Astrocyte of the cerebellum (primary cell): ENCODE results near the gene PTPN14.

Experiments
- DNase-seq: peaks from one replicate; pipeline ENCODE4 v3.0.0-alpha.2; 2011; ENCODE audit warnings: low read depth
- H3K4me3 ChIP-seq: 2 replicates; pipeline ENCODE4 v1.5.1; 2011; ENCODE audit warnings: mild to moderate bottlenecking, low read depth, low read length, moderate library complexity
- CTCF ChIP-seq: IDR thresholded peaks from 2 replicates; pipeline ENCODE4 v1.5.1; 2012; ENCODE audit warnings: low read length, low read depth, moderate library complexity, mild to moderate bottlenecking; ENCODE audit errors: missing control alignments
- in situ Hi-C: cut with HindIII; loops from 2 replicates; pipeline ENCODE4 v1.10.0; 2017; ENCODE audit warnings: low sequenced_read_pairs

PTPN14 gene

GRCh38 chr1:214335567-214335966 lies 215.8 kb downstream of the PTPN14 start:
- no peak for TF ChIP-seq CTCF
- in situ Hi-C loops, result loop anchor here (25.0 kb wide), 2 partner anchors 252 to 1248 kb away; no protein-coding TSS in a partner anchor
- no peak overlapping the region for H3K4me3 ChIP-seq
- DNase-seq, result no peak

- DNase-seq, result peak; percentile 45
- no peak overlapping the region for H3K4me3 ChIP-seq
- TF ChIP-seq CTCF, result peak; percentile 94
- in situ Hi-C loops, result loop anchor here (25.0 kb wide), 2 partner anchors 254 to 1246 kb away; no protein-coding TSS in a partner anchor
These were observed 218.2 kb downstream of the PTPN14 start for GRCh38 chr1:214332946-214333798.

- no peak for DNase-seq
- TF ChIP-seq CTCF, result peak; percentile 90
- in situ Hi-C loops, result loop anchor here (25.0 kb wide), 2 partner anchors 255 to 1245 kb away; no protein-coding TSS in a partner anchor
- no peak overlapping the region for H3K4me3 ChIP-seq
These were observed 219.5 kb downstream of the PTPN14 start for GRCh38 chr1:214331827-214332423.

- in situ Hi-C loops, result loop anchor here (25.0 kb wide), 2 partner anchors 256 to 1244 kb away; no protein-coding TSS in a partner anchor
- TF ChIP-seq CTCF, result no peak
- DNase-seq, result no peak
- no peak overlapping the region for H3K4me3 ChIP-seq
These were observed 220.2 kb downstream of the PTPN14 start for GRCh38 chr1:214331180-214331579.

GRCh38 chr1:214330715-214331114 lies 220.7 kb downstream of the PTPN14 start:
- in situ Hi-C loops, result loop anchor here (25.0 kb wide), 2 partner anchors 257 to 1243 kb away; no protein-coding TSS in a partner anchor
- H3K4me3 ChIP-seq, result no peak overlapping the region
- DNase-seq, result no peak
- no peak for TF ChIP-seq CTCF

GRCh38 chr1:214330222-214330621 lies 221.2 kb downstream of the PTPN14 start:
- no peak for DNase-seq
- in situ Hi-C loops, result loop anchor here (25.0 kb wide), 2 partner anchors 257 to 1243 kb away; no protein-coding TSS in a partner anchor
- no peak overlapping the region for H3K4me3 ChIP-seq
- no peak for TF ChIP-seq CTCF
